Stimulated activated CD8-positive, alpha-beta memory T cell treated with anti-CD3 and anti-CD28 coated beads, Interleukin-4, amount 100 ng/mL, for 24 hours (primary cell): ENCODE measurements around the gene SIN3B.

Source experiments
- DNase-seq: peaks from one replicate; pipeline ENCODE4 v3.0.0-alpha.2; 2020; ENCODE audit warnings: low read depth

The SIN3B gene

DNA sequence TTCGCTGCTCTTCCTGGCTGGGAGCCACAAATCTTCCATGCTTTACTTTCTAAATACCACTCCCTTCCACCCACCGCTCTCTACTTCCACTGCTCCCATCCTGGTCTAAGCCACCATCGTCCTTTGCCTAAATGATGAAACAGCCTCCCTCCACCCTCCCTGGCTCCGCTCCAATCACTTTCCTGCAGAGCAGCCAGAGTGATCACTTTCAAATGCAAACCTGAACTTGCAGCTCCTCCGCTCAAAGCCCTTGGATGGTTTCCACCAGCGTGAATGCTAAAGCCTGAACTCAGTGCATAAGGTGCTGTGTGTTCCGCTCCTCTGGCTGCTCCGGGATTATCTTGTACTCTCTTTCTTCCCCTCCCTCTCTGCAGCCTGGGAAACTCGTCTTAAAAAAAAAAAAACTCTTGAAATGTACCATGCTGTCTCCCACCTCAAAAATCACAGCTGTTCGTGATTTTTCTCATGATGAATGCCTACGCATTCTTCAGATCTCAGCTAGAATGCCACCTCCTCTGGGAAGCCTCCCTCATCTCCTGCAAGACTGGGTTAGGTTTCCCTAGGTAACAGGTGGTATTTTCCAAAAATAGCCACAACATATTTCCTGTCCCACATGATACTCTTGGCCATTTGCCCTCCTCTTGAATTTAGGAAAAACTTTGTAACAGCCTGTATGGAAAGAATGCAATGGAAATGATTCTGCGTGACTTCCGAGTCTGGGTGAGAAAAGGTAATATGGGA lies 3.7 kb upstream of the SIN3B start:
- DNase-seq: no peak

GRCh38 chr19:16829822-16830289 lies 658 bp downstream of the SIN3B start:
- DNase-seq: no peak

DNA sequence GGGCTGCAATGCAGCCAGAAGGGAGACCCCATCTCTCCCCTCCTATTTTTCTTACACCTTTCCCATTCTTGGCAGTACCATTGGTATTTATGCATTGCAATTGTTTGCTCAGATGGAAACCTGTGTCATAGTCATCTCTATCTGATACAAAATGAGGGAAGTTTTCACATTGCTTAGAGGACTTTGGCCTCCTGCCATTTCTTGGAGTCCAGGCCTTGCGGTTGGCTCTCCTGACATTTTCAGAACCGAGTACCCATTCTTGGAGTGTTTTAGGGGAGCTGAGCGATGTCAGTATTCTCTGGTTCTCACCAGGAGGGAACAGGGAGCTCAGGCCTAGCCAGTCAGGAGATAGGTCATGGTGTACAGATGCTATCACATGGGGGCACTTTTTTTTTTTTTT lies 1.5 kb downstream of the SIN3B start:
- no peak for DNase-seq

- DNase-seq: no peak
These were observed 2.3 kb downstream of the SIN3B start for GRCh38 chr19:16831531-16831930.

DNA sequence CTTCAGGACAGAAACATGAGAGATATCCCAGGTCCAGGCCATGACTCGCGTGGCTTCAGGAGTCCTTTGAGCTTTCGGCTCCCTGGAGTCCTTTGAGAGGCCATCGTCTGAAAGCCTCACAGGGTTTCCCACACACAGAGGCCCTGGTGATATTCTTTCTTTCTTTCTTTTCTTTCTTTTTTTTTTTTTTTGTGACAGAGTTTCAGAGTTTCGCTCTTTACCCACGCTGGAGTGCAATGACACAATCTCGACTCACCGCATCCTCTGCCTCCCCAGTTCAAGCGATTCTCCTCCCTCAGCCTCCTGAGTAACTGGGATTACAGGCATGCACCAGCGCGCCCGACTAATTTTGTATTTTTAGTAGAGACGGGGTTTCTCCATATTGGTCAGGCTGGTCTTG lies 5.5 kb downstream of the SIN3B start:
- no peak for DNase-seq

- DNase-seq: no peak
These were observed 7.2 kb downstream of the SIN3B start for GRCh38 chr19:16836115-16837034.

GRCh38 chr19:16837035-16837362 lies 7.8 kb downstream of the SIN3B start:
- no peak for DNase-seq

GRCh38 chr19:16841391-16841926 lies 12.3 kb downstream of the SIN3B start:
- DNase-seq: no peak

GRCh38 chr19:16846901-16847300 lies 17.7 kb downstream of the SIN3B start:
- no peak for DNase-seq

- DNase-seq: no peak
These were observed 18.2 kb downstream of the SIN3B start for GRCh38 chr19:16847430-16847829.

- no peak for DNase-seq
These were observed 20.0 kb downstream of the SIN3B start for GRCh38 chr19:16849168-16849567.

GRCh38 chr19:16850133-16850532 lies 20.9 kb downstream of the SIN3B start:
- DNase-seq: no peak

DNA sequence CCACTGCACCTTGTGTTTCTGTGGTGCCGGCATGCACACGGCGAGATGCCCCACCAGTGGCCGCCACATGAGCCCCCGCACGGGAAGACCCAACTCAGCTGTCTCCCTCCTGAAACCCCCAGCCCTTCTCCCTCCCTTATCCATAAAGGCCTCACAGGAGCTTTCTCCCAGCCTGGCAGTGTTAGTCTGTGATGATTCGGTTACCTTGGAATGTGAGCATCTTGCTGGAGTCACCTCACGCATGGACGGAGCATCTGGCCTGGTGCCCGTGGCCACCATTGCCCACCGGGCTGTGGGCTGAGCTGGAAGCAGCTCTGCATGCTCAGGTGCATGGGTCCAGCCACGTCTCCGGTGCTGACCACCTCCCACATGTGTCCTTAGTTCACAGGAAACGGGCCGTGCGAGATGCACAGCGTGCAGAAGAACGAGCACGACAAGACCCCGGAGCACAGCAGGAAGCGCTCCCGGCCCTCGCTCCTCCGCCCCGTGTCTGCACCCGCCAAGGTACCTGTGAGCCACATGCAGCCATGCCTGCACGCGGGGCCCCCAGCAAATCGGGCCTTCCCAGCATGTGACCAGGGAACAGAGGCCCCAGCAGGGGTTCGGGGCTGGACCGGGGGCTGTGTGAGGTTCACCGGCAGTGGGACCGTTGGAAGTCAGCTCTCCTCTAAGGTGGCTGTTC lies 22.0 kb downstream of the SIN3B start:
- DNase-seq: no peak

- DNase-seq: no peak
These were observed 23.9 kb downstream of the SIN3B start for GRCh38 chr19:16853066-16853465.

- no peak for DNase-seq
These were observed 26.9 kb downstream of the SIN3B start for GRCh38 chr19:16856091-16856490.

DNA sequence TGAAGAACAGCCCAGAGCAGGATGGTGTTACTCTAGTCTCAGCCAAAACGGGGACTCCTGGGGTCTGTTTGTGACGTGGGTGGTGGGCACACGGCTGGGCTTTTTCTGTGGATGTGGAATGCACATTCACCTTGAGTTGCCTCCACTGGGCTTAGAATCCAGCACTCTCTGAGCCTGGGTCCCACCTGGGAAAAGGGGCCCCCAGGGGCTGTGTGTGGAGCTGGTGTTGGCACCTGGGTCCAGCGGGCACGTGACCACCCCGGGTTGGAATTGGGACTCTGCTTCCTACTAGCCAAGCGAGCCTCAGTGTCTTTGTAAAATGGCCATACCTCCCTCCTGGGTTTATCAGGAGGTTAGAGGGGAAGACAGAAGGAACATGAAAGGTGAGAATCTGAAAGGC lies 30.4 kb downstream of the SIN3B start:
- DNase-seq: no peak

- DNase-seq: no peak
These were observed 30.9 kb downstream of the SIN3B start for GRCh38 chr19:16860118-16860517.

DNA sequence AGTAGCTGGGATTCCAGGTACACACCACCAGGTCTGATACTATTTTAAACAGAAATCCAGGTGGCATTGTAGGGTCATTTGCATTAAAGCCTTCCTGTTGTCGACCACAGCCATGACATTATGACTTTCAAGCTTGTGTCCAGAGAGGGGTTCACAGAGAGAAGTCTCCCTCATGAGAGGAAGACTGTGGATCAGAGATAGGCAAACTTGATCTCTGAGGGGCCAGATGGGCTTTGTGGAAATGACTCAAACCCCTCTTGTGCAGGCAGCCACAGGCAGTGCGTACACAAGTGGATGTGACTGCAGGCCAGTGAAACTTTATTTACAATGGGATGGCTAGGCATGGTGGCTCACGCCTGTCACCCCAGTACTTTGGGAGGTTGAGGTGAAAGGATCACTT lies 31.8 kb downstream of the SIN3B start:
- no peak for DNase-seq

DNA sequence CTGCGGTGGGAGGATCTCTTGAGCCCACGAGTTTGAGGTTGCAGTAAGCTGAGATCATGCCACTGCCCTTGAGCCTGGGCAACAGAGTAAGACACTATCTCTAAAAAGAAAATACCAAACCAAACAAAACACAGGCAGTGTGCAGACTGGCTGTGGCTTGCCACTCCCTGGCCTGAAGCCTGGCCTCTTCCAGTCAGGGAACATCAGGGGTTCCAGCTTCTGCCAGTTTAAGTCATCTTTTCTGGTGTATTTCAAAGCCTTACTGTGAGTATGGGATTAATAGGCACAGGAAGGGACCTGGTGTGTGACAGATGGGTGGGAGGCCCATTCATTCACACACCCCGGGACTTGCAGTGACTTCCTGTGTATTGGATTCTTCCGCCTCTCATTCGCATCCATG lies 32.6 kb downstream of the SIN3B start:
- DNase-seq: no peak

DNA sequence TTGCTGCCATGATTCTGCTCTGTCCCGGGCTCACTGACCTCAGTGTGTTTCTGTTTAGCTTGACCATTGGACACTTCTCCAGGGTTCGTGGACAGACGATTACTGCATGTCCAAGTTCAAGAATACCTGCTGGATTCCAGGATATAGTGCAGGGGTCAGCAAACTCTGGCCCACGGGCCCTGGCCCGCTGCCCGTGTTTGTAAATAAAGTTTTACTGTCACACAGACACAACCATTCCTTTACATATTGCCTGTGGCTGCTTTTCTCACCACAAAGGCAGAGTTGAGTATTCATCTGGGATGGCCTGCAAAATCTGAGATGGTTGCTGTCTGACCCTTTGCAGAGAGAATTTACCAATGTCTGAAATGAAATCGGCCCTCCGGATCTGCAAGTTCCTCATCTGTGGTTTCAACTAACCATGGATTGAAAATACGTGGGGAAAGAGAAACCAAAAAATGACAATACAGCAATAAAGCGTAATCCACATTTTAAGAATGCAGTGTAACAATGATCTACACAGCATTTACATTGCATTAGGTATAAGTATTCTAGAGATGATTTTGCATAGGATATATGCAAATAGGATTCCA lies 33.7 kb downstream of the SIN3B start:
- no peak for DNase-seq

DNA sequence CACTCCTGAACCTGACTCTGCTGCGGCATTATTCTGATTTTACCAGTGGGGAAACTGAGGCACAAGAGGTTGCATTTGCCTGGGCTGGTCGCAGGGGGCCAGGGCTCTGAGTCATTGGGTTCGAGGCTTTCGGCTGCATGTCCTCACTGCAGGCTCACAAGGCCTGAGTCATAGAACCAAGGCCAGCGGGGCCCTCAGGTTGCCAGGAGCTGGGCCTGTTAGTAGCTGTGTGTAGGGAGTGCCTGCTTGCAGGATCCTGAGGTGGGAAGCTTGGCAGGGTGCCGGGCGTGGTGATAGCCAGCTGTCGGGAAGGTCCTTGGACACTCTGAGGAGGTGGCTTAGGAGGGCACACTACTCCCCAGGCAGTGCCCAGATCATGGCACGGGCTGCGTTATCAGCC lies 38.0 kb downstream of the SIN3B start:
- DNase-seq: no peak
